Lung (tissue), 12 donors: ENCODE results near the gene VEPH1. TPM values are rescaled to one million over a fixed set of nuclear protein-coding genes. Genes with fewer than 3 reads are reported as not detected.
A peak's percentile ranks its signal among the peaks of the same experiment; 100 is the strongest.

Source experiments
- ATAC-seq: fragments of 200-7000 bp; cut with Tn5 transposase; one replicate; pipeline ENCODE4 v1.9.1; 2020; ENCODE audit warnings: moderate number of reproducible peaks; ENCODE audit not compliant: insufficient read depth, low FRiP score
- DNase-seq, 3 donors: peaks; one replicate each; pipeline ENCODE4 v3.0.0-alpha.2; 2013 to 2017
- H3K27ac ChIP-seq, 2 donors: one replicate each; pipeline ENCODE4 v1.5.1; 2013; ENCODE audit warnings: mild to moderate bottlenecking in 2 of 2, moderate library complexity in 2 of 2, control low read depth in 1 of 2, inconsistent platforms in 1 of 2, low read depth in 1 of 2, low read length in 1 of 2
- H3K27me3 ChIP-seq, 3 donors: one replicate each; pipeline ENCODE4 v1.5.1; 2013; ENCODE audit warnings: low read length in 2 of 3; ENCODE audit not compliant: control insufficient read depth in 3 of 3, insufficient read depth in 3 of 3
- H3K36me3 ChIP-seq, 4 donors: one replicate each; pipeline ENCODE4 v1.5.1; 2013; ENCODE audit warnings: low read length in 4 of 4, mild to moderate bottlenecking in 1 of 4, moderate library complexity in 1 of 4; ENCODE audit not compliant: control insufficient read depth in 4 of 4, insufficient read depth in 4 of 4
- H3K4me1 ChIP-seq, 5 donors: one replicate each; pipeline ENCODE4 v1.5.1; 2013; ENCODE audit warnings: low read length in 5 of 5, mild to moderate bottlenecking in 2 of 5, moderate library complexity in 1 of 5; ENCODE audit not compliant: control insufficient read depth in 5 of 5, insufficient read depth in 5 of 5
- H3K4me3 ChIP-seq: one replicate; pipeline ENCODE4 v1.5.1; 2013; ENCODE audit warnings: mild to moderate bottlenecking, control low read depth, moderate library complexity
- H3K9ac ChIP-seq, 2 donors: one replicate each; pipeline ENCODE4 v1.5.1; 2013; ENCODE audit warnings: low read length in 2 of 2, control low read depth in 1 of 2; ENCODE audit not compliant: insufficient read depth in 1 of 2
- H3K9me3 ChIP-seq, 4 donors: one replicate each; pipeline ENCODE4 v1.5.1; 2013; ENCODE audit warnings: low read length in 3 of 4, mild to moderate bottlenecking in 1 of 4, moderate library complexity in 1 of 4; ENCODE audit not compliant: control insufficient read depth in 4 of 4, insufficient read depth in 3 of 4
- CTCF ChIP-seq: IDR thresholded peaks from 2 replicates; pipeline ENCODE4 v1.5.1; 2012; ENCODE audit warnings: mild to moderate bottlenecking; ENCODE audit errors: control extremely low read depth, extremely low read depth
- WGBS, 2 donors: extraction: QIAGEN DNeasy Blood & Tissue Kit; methylation state at CpG; one replicate each; pipeline ENCODE4 v1.1.7; 2013; 5-methylcytosine and 5-hydroxymethylcytosine counted together
- polyA plus RNA-seq, 2 donors: library from polyadenylated mRNA; stranded (reverse); fragments of 200-250 nt; gene quantifications; one replicate each; pipeline ENCODE4 v1.2.1, GENCODE V29; 2013
- total RNA-seq, 2 donors: library from RNA; depleted of rRNA in 1 of 2; stranded (reverse); fragments of >200 nt in 1 of 2; gene quantifications; one replicate each; pipeline ENCODE4 v1.2.1, GENCODE V29; 2014 to 2021
- donor health status: control.
- donor health status: control.
- donor health status: Bipolar disorder and iron deficiency.
- donor health status: healthy.
- donor health status: DM: yes; HTN: yes; CAD: no.

The VEPH1 gene
- total and polyA plus RNA-seq, 4 donors: 14.6 to 237 (median 65.5) TPM

GRCh38 chr3:157534725-157535161 lies 31.5 kb upstream of the VEPH1 start:
- no peaks in the 10 kb centered on the region for H3K36me3 ChIP-seq
- no peaks in the 10 kb centered on the region for H3K4me1 ChIP-seq
- no peak overlapping the region for H3K4me3 ChIP-seq
- no peak for ATAC-seq
- H3K9ac ChIP-seq: no peak overlapping the region
- no peaks in the 10 kb centered on the region for H3K9me3 ChIP-seq
- WGBS, 2 donors: 81 to 82% methylated on average over 2 of the region's 2 CpGs
- TF ChIP-seq CTCF: no peak
- no peak for DNase-seq
- no peaks in the 10 kb centered on the region for H3K27me3 ChIP-seq
- H3K27ac ChIP-seq: no peak overlapping the region

GRCh38 chr3:157533298-157534070 lies 30.3 kb upstream of the VEPH1 start:
- DNase-seq (no peak), ATAC-seq (no peak)
- Histone ChIP-seq H3K27me3 (no peaks in the 10 kb centered on the region), H3K27ac (no peak overlapping the region), H3K4me1 (peaks cover 0 to 2% (median 1%) of the 10 kb centered on the region in 5 donors), H3K36me3 (no peaks in the 10 kb centered on the region), H3K4me3 (no peak overlapping the region), H3K9ac (peak overlapping the region in 1 of 2 donors; percentile 0), H3K9me3 (no peaks in the 10 kb centered on the region)
- WGBS, 2 donors: 77 to 81% methylated on average over 9 of the region's 9 CpGs
- TF ChIP-seq CTCF: no peak

- H3K27me3 ChIP-seq: no peaks in the 10 kb centered on the region
- H3K36me3 ChIP-seq: no peaks in the 10 kb centered on the region
- WGBS, 2 donors: 36% methylated on average over 7 of the region's 7 CpGs
- peak; percentile 93 for ATAC-seq
- H3K9ac ChIP-seq: peak overlapping the region in 1 of 2 donors; percentile 0
- peak; percentile 35 to 90 (median 89) for DNase-seq
- peak; percentile 37 for TF ChIP-seq CTCF
- H3K4me1 ChIP-seq: peaks cover 0 to 9% (median 5%) of the 10 kb centered on the region in 5 donors
- H3K27ac ChIP-seq: no peak overlapping the region
- H3K9me3 ChIP-seq: no peaks in the 10 kb centered on the region
- no peak overlapping the region for H3K4me3 ChIP-seq
Measured at GRCh38 chr3:157532529-157533297, 29.5 kb upstream of the VEPH1 start.
